Stimulated activated CD4-positive, alpha-beta T cell treated with anti-CD3 and anti-CD28 coated beads, Interleukin-2, amount 100 ng/mL, for 48 hours (primary cell): ENCODE measurements around the gene POGK.
"Not testable (repeated sequence)": the region's sequence is repeated elsewhere in the genome, so short reads cannot be mapped to it uniquely, and the experiment has no call there.

Experiments used
- DNase-seq, 2 donors: peaks; one replicate each; pipeline ENCODE4 v3.0.0-alpha.2; 2020

Gene POGK

DNA sequence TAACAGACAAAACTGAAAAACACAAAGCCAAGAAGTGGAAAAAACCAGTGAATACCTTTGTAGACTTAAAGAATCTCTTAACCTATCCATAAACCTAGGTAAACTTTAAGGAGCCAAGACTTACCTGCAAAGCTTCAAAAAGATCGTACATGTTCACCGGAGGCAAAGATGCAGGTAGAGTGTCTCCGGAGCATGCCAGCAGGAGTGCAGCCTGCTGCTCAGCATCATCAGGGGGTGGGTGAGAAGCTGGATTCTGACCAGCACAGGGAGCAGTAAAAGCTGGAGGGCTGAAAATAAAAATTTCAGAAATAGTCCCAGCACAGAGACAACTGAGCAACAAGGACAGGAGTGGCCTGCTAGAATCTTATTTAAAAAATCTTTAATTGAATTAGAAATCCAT is 18.7 kb downstream of the POGK start:
- DNase-seq: no peak

DNA sequence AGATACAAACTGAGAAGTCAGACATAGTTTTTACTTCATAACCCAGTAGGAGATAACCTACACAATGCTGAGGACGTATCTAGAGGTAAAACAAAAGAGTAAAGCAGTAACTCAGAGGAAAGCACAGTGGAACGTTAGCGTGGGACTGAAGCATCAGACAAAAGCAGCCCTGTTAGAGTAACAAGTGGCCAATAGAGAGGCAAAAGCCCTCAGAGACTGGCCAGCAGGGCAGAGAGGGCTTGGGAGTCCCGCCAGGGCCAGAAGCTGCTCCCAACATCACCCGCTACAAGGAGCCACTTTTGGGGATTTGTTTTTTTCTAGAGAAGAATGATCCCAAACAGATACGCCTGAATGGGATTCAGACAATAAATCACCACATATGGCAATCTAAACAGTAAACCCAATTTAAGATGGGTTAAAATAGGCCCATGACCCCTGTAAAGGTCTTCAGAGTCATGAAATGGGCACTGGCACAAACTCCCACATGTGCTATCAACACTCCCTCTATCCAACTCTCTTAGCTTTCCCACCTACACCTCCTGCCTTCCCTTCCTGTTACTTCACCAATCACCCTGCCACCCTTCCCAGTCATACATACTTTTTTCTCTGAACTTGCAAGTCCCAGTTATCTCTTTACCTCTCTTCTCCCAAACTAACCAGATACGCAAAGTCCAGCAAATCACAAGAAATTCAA is 19.6 kb downstream of the POGK start:
- no peak for DNase-seq

DNA sequence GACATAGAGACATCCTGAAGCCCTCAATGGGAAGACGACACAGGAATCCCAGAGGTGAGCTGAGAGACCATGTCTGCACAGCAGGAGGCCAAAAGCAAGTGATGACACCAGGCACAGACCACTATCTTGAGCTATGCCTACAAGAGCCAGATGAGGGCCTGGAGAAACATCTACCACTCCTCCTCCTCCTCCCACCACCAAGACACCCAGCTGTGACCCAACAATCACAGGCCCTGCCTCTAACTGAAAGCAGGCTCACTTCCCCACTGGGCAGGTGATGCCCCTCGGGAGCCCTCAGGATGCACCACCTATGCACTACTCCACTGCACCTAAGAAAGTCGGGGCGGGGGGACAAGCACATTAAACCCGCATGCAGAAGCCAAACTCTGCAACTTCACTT is 20.3 kb downstream of the POGK start:
- DNase-seq: no peak

DNA sequence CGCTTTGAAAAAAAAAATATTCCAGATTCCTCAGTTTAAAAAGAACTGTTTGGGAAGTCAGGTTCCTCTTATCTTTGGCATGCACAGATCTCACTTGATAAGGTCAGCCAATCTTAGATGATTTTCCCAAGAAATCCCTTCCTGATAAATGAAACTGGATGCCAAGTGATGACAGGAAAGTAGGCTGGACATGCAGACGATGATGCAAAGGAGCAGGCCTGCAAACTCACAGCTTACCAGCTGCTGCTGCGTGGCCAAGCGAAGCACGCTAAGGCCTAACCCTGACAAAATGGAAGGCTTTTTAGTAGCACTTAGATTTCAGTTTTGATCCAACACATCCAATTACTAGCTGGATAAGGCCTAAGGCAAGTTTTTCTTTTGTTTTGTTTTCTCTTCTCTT is 26.7 kb downstream of the POGK start:
- no peak for DNase-seq

DNA sequence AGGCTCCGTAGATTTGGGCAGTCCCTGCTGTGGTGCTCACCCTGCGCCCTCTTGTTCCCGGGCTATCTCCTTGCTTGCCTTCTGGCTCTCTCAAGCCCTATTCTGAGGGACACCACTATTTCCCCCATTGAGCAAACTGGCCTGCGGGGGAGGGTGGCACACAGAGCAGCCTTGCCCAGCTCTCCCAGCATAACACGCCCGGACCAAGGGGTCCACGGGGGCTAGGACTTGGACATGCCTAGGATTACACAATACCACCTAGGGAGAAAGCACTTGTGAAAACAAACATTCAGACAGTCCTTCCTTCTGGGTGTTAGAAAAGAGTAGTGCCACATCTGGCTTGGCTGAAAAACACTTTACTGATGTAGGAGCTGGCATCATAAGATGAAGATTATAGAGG is 29.4 kb downstream of the POGK start:
- no peak for DNase-seq

DNA sequence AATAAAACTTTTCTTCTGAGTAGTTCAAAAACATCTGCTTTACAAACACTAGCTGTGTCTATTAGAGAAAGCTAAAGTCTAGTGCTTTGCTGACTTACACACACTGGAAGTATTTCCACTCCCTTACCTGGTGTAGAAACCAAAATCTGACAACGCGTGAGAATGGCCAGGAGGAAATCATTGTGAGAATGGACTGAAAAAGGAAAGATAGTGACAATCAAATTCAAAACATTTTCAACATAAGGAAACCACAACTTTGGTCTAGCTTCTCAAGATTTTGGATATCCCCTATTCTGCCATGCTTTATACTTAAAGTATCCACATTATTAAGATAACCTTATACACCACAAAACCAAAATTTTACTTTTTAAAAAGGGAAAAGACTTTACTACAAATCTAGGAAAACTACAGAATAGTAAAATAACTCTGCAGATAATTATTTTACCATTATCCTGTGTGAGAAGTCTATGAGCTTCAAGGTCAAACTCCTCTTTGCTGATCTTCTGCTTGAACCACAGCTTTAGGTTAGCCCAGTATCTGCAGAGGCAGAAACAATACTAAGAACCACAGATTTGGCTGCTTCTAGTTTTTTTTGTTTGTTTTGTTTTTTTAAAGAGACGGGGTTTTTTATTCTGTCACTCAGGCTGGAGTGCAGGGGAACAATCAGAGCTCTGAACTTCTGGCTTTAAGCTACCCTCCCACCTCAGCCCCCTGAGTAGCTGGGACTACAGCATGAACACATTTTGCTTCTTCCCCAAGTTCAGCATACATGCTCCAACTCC is 30.2 kb downstream of the POGK start:
- no peak for DNase-seq

DNA sequence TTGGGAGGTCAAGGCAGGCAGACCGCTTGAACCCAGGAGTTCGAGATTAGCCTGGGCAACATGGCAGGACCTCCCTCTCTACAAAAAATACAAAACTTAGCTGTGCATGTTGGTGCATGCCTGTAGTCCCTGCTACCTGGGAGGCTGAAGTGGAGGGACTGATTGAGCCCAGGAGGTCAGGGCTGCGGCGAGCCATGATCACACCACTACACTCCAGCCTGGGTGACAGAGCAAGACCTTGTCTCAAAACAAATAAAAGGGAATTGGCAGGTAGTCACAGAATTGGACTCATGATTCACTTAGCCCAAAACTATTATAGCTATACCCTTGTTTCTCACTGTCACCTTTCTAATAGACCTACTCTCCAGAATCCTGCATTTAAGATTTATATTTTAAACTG is 31.3 kb downstream of the POGK start:
- no peak for DNase-seq

DNA sequence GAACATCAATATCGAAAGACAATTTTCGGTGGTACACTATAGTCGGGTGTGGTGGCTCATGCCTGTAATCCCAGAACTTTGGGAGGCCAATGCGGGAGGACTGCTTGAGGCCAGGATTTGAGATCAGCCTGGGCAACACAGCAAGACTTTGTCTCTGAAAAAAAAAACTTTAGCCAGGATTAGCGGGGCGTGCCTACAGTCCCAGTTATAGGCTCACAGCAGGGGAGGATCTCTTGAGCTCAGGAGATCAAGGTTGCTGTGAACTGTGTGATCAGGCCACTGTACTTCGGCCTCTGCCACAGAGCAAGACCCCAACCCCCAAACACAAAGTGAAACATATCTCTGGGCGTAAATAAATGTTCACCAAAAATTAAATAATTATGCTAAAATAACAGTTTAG is 35.2 kb downstream of the POGK start:
- no peak for DNase-seq

DNA sequence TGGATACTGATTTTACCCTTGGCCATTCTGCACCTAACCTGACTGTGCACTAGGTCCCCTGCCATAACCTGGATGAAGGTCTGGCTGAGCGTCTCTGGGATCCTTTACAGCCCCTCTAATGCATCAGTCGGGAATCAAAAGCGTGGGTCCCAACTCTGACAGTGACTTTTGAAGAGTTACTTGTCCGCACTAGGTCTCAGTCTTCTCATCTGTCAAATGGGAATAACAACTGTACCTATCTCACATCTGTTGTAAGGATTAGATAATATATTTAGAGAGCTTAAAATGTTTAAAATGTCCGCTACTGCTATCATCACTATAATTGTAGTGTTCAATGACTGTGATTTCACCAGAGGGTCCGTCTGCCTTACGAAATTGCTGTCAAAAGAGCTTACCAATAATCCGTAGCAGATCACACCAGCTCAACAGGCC is 36.0 kb downstream of the POGK start:
- DNase-seq: no peak

DNA sequence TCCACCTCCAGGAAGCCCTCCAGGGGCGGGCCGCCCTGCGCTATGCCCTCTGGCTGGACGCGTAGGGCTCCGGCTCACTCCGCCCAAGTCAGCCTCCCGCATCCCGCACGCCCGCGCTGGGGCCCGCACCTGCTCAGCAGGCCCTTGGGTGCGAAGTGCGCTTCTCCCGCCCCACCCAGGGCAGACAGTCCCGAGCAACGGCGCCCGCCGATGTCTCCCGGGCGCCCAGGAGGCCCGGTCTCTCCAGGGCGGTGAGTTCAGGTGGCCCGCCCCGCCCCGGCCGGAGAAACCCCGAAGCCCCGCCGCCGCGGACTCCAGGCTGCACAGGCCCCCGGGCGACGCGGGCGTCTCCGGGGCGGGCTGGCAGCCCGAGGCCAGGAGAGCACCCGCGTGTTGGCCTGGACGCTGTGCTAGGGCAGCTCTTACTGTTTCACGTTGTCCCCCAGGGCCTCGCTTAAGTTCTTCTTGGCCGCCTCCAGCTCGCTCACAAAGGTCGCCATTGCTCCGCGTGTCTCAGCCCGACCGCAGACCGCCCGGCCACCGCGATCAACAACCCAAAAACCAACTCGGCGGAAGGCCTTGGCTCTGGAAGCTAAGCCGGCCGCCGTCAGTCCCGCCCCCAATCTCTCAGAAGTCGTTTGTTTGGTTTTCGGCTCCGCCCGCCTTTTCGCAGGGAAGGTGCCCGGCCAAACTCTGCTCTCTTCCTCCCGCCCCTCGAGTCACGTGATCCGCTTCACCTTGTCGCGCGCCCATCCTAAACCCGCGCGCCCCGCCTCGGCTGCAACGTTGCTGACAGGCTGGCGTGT is 36.7 kb downstream of the POGK start, which contains the start of gene TADA1:
TADA1 (minus strand) TSS at position 531 of the 806 bp plus-strand sequence; CDS start at position 500, 31 bp downstream.
- peak; percentile 95 to 98 for DNase-seq

DNA sequence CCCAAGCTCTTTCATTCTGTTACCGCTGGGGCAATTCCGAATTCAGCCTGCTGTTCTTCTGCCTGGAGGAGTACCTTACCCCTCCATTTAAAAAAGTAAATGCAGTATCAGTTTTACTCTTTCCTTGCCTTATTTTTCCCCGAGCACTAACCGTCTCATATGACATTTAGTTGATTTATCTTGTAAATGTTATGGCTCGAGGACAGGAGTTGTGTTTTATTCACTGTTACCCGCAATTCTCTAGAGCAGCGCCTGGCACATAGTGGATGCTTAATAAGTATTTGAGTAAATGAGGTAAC is 37.2 kb downstream of the POGK start:
- DNase-seq: no peak

DNA sequence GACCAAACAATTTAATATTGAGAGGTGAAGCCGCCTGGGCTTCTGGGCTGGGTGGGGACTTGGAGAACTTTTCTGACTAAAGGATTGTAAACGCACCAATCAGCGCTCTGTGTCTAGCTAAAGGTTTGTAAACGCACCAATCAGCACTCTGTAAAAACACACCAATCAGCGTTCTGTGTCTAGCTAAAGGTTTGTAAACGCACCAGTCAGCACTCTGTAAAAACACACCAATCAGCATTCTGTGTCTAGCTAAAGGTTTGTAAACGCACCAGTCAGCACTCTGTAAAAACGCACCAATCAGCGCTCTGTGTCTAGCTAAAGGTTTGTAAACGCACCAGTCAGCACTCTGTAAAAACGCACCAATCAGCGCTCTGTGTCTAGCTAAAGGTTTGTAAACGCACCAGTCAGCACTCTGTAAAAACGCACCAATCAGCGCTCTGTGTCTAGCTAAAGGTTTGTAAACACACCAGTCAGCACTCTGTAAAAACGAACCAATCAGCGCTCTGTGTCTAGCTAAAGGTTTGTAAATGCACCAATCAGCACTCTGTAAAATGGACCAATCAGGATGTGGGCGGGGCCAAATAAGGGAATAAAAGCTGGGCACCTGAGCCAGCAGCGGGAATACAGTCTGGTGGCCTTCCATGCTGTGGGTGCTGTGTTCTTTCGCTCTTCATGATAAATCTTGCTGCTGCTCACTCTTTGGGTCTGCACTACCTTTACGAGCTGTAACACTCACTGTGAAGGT is 39.1 kb downstream of the POGK start:
- not testable (repeated sequence) for DNase-seq

DNA sequence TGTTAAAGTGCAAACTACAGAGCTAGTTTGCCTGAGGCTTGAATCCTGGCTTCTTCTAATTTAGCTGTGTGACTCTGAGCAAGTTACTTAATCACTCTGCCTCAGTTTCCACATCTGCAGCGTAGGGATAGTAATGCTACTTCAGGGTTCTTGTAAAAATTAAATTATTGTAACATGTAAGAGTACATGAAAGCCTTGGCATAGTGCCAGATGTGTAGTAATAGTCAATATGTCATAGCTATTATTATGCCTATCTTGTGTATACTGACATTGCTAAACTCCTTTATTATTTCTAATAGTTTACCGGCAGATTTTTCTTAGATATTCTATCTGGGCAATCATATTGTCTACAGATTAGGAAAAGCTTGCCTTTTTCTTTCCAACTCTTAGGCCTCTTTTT is 43.6 kb downstream of the POGK start:
- DNase-seq: no peak

DNA sequence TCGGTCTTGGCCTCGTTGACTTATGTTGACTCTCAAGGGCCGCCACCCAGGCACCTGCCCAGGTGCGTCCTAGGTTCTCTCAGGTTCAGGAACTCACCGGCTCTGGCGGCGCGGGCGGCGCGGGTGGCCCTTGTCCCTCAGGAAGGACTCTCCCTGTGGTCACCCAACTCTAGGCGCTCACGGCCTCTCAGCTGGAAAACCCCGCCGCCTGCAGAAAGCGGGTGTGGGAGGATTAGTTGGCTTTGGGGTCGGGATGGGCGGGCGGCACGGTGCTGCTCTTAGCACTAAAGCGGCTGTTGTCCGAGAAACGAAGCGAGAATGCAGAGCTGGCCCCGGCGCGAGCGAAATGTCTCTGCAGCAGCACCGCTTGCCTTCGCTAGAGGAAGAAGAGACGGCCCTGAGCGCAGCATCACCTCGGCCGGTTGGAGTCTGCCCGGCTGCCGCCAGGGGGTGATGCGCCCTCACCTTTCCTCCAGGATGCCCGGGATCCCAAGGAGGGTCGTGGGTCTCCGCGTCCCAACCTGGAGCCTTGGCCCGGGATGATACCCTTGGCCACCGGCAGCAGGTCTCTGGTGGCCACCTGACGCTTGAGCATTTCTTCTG is 44.9 kb downstream of the POGK start:
- peak; percentile 15 to 35 for DNase-seq

DNA sequence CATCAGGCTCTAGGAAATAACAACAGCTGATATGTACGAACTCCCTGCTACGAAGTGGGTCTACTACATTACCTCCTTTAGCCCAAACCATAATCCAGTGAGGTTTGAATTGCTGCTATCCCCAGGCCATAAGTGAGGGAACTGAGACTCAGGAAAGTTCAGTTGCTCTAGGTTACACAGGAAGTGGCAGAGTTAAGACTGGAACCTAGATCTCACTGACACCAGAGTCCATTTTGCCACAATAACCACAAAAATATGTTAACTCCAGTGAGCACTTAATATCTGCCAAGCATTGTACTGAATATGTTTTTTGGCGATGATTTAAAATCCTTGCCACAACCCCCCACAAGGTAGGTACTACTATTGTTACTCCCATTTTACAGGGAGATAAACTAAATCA is 45.7 kb downstream of the POGK start:
- DNase-seq: no peak

DNA sequence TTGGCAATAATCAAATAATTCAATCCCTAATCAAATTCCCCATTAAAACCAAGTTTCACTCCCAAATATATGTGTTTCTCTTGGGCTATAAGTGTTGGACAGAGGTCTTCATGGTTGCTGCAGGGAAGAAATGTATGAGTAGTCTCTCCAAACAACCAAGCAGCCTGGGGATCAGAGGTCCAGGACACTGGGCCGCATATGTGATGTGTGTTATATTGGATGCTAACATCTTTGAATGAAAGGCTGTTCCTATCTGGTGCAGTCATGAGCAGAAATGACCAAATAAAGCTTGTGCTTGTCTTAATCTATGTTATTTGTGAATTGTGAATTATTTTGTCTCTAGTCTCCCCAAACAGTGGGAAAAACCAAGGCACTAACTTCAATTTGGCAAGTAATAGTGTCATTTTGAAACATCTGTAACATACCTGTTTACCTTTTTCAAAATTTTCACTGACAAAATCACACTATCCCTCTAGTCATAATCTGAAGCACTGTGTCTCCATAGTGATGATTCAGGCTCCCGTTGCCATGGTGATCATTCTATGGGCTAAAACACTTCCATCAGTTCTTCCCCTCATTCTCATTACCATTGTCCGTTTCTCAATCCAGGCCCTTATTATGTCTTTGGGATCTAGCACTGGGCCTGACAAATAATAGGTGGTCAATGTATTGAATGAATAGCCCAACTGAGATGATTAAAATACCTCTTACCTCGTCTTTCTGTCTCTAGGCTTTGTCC is 49.3 kb downstream of the POGK start:
- no peak for DNase-seq

DNA sequence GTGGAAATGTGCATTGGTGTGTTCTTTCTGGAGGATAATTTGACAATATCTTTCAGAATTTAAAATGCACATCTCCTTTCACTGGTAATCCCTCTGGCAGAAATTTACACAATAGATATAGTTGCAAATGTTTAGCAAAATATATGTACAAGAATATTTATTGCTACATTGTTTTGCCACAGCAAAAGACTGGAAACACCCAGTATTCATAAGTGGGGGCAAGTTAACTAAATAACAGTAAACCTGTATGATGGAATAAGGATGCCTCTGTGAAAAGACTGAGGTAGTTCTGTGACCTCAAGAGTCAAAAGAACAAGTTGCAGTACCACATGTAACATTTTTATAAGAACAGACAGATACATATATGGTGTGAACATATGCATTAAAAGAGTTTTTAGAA is 50.5 kb downstream of the POGK start:
- no peak for DNase-seq

DNA sequence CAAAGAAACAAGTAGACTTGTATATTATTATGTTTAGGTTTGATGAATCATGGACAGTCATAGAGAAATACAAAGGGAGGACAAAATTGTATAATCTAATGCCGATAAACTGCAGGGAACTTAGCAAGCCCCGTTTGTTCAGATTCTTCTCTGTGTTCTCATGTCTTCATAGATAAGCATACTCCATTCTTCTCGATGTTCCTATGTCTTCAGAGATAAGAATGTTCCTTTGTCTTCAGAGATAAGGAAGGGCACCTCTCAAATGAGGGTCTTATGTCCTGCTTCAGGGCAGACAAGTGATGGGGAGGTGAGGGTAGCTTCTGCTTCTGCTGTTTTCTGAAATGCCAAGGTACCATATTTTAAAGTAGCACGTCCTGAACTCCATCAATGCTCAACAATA is 56.5 kb downstream of the POGK start:
- DNase-seq: no peak

DNA sequence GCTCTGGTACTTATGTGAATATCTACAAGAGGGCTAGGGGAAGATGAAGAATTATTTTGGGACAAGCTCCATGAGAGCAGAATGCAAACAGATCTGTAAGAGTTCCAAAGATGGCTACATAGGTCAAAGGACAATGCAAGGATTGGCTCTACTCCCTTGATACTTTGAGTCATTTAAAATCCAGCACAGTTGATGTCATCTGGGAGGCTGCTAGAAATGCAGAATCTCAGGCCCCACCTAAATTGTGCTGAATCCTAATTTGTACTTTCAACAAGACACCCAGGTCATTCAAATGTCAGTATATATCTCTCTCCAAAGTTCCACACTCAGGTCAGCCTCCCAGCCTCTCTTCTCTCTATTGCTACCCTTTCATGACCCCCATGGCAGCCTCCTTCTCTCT is 60.5 kb downstream of the POGK start:
- no peak for DNase-seq

DNA sequence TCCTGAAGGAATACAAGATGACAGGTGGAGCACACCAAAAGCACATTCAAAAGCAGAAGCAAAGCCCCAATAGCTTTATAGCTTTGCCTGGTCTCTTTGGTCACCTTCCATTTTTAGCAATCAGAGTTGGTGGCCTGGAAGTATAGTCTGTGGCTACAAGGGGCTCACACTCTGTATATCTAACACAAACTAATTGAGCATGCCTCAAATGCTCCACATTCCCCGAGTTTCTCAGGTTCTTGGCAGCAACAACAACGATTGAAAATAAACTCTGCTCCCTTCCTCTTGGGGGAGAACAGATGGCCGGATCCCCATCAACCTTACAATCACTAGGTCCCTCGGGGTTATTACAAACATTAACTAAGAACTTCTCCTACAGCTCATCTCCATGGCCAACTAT is 61.7 kb downstream of the POGK start:
- no peak for DNase-seq

DNA sequence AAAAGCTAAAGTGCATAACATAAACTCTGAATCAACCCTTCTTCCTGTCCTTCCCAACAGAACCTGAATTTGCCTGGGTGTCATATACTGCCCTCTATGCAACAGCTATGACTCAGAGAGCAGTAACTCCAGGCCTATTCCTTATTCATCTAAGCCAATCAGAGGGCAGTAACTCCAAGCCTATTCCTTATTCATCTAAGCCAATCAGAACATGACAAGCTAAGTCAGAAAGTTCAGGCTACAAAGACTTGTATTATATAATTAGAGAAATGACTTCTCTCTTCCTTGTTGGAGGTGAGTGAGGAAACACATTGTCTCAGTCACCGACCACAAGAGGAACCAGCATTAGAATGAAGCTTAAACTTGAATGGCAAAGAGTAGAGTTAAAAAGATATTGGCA is 63.0 kb downstream of the POGK start:
- DNase-seq: no peak

DNA sequence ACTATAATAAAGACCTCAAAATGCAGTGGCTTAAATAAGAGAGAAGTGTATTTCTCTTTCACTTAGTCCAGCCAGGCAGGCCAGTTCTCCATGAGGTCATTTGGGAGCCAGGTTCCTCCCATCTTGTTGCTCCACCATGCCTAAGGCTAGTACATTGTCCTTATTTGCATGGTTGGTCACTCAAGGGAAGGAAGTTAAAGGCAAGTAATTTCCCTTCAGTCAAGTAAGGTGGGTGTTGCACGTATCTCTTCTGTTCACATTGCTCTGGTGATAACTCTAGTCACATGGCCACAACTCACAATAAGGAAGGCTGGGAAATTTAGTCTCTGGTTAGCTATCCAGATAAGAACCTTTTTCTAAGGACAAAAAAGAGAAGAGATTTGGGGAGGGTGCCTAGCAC is 64.0 kb downstream of the POGK start:
- no peak for DNase-seq
